Right forelimb (tissue), 1 donor: ENCODE measurements around the gene HOXB8.

Source experiments
- DNase-seq: peaks from one replicate; pipeline ENCODE4 v3.0.0-alpha.2; 2018

HOXB8 gene

DNA sequence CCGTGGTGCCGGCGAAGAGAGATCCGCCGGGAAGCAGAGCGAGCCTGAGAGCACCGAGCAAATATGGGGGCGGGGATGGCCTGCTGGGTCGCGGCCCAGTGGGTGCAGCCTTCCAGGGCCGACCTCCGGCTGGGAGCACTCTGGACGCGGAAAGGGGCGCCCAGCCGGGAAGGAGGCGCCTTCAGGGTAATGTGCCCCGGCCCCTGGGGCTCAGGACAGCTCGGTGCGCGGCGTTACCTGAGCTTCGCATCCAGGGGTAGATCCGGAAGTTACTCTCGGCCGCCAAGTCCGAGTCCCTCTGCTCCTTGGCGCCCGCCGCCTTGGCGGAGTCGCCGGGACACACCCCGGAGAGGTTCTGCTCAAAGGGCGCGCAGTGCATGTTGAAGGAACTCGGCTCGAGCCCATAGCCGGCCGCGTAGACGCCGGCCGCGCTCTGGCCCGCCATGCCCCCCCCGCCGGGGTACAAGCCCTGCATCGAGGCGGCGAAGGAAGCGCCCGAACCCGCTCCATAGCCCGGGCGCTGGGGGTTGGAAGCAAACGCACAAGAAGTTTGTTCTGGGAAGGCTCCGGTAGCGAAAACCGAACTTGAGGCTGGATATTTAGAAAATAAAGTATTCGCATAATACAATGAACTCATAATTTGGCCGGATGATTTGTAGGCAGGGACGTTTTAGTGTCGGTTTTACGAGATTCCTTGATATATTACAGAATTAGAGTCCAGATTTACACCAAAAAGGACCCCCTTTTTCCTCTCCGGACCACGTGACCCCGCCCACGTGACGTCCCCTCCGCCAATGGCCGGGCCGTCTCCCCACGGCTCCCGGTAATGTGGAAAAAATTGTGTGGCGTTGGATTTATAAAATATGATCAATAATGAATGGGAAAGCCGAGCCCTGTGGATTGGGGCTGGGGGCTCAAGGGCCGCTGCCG is 4.5 kb downstream of the HOXB8 start, which contains the start of gene HOXB7:
HOXB7 (minus strand) TSS at position 736 of the 930 bp plus-strand sequence; CDS start at position 637, 99 bp downstream.
- DNase-seq: no peak

DNA sequence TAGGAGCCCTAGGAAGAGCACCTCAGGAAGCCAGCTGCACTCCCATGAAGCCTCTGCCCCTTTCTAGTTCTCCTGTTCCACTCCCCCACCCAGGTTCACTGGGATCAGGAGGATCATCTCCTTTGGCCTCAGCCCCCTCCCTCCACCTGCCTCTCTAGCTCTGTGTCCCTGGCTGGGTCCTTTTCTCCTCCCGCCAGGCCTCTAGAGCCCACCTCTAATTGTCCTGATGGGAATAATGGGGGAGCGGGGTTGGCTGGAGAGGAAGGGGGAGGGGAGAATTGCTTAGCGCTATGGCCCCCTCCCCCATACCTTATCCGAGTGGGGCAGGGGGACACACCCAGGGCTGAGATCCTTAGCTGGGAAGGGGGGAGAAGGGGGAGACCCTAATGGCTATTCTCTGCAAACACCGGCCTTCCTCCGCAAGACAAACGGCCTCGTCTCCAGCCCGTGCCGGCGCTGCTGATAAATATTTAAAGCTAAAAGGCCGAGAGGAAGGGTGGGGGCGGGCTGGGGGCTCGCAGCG is 5.3 kb downstream of the HOXB8 start:
- no peak for DNase-seq

GRCh38 chr17:48609033-48609432 is 6.1 kb downstream of the HOXB8 start:
- no peak for DNase-seq

- no peak for DNase-seq
These were observed 6.6 kb downstream of the HOXB8 start for GRCh38 chr17:48608494-48608834.

DNA sequence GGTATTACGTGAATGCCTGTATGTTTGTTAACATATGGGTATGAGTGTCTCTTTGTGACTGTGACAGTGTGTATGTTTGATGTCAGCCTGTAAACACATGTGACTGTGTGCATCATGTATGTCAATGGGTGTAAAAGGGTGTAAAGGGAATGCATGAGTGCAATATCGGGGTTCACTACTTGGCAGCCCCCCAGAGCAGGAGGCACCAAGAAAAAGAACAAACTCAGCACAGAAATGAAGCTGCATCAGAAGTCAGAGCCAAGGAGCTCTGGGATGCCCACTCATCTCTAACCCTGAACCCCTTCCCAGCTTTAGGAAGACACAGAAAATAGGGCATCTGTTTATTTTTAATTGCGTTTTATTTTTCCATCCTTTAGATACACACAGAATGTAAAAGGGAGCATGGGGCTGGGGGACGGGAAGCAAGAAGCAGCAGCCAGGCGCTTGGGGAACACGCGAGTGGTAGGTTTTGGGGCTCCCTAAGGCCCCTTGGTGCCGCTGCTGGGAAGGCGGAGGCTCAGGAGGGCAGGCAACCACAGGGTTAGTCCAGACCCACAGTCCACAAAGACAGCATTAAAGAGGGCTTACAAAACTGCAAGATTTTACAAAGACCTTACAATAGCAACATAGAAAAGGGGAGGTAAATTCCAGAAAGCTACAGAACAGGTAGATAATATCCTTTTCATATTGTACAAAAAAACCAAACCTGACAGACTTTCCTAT is 8.0 kb downstream of the HOXB8 start:
- no peak for DNase-seq

DNA sequence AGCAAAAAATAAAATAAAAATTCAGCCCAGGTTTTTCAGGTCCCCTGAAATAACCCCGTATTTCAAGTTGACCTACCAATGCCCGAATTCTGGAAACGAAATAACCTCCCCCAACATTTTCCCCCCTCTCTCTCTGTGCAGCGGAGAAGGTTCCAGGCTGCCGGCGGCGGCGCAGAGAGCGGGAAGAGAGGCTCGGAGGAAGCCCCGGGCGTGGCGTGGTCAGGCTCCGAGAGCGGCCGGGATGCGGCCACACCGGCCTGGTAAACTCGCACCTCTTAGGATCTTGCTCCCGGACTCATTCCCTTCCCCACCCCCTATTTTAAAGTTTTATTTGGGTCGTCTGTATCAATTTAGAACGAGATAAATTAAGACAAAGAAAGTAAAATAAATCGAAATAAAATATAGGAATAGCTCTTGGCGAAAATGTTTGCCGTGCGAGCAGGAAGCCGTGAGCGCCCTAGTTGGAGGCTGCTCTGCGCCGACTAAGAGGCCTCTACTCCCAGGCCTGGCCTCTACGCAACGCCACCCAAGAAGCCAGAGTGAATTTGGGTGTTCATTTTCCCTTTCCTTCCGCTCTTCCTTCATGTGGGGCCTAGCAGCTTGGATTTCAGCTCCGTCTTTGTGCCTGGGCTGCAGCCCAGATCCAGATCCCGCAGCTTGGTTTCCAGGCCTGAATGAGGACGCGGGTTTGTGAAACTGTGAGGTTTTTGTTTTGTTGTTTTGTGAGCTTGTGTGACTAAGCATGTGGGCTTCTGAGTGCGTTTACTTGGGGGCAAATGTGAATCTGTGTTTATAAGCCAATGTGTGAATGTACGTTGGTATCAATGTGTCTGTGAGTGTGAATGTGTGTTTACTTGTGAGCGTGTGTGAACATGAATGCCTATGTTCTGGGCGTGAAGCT is 8.9 kb downstream of the HOXB8 start:
- DNase-seq: no peak

DNA sequence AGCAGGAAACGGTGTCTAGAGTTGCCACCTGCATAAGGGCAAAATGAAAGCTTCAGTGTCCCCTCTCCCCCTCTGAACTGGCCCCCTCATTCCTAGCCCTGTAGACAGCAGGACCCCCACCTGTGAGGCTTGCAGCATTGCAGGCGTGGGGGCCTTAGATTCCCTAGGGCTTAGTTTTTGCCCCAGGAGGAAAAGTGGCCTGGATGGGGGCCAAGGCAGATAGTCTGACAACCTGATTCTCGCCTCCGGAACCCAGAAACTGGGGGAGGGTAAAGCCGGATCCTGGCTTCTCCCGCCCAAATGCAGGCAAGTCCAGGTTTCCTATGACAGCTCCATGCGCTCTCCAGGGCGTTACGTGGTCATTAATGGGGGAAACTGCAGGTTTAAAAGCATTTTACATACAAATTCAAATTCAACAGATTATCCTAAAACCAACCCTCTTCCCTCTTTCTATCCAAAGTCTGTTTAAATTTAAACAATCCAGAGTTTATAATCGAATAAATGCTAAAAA is 9.6 kb downstream of the HOXB8 start:
- DNase-seq: no peak

- no peak for DNase-seq
These were observed 10.2 kb downstream of the HOXB8 start, which contains the start of gene HOXB6 for GRCh38 chr17:48604770-48605329. HOXB6 (minus strand) TSS chr17:48604986; CDS start chr17:48598150, 6,836 bp downstream.

DNA sequence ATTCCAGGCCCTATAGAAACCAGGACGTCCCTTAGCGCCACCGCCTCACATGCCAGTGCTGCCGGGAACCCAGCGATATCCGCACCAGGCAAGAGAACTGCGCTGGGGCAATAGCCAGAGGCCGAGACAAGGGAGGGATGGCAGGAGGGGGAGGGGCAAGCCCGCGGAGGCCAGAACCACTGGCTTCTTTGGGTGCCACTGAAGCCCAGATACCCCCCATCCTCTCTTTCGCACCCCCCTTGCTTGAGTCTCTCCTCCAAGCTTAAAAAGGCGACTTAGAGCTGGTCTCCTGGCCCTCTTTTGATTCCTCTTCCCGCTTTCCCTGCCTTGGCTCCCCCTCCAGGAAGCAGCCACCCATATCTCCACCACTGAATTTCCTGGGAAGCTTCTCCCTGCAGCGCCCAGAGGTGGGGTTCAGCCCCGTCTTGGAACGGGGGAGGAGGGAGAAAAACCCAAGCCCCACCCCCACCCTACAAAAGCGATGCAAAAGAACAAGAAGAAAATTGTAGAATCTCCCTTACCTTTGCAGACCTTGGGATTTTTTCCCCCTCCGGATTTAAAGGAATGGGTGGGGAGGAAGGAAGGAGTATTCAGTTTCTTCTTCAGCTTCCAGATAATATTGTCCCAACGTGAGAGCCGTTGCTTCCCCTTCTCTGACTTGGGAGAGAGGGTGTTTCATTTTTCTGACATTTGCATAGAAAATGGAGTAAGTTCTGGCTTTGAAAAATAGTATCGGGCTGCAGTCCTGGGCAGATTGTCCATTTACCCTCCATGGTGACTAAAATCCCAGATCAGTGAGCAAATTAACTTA is 10.9 kb downstream of the HOXB8 start:
- DNase-seq: no peak

DNA sequence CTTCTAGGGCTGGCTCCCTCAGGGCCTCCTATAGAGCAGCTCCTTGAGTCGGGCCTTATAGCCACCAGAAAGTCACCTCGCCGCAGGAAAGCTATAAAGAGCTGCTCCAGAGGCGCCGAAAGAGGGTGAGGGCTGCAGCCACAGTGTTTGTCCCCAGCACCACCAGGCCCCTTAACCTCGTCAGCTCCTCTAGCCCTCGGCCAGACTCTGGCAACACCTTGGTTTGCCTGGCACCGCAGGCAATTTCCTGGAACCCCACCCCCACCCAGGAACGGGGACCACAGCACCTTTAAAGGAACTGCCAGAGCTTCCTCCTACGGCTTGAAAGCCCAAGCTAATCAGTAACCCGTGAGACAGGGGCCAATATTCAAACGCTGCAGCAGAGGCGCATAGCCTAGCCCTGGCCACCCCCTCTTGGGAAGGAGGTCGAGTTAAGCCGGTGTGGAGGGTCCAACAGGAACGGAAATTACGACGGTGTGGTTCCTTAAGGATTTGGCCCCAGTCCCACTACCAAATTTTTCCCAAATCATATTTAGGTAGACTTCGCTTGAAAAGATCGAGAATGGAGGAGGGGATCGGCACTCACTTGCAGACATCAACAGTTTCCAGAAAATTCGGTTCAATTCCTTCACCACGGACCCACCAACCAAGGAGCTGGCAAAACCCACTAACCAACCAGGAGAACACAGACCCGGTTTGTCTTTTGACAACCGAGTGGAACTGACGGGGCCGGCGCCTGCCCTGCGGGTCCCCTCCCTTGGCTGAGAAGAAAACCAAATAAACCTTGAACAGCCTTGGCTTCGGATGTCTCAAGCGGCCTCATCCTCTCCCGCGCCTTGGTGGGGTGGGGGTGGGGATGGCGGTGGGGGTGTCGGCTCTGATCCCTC is 13.3 kb downstream of the HOXB8 start:
- DNase-seq: no peak

- DNase-seq: no peak
These were observed 13.9 kb downstream of the HOXB8 start for GRCh38 chr17:48601207-48601538.

GRCh38 chr17:48600244-48601098 is 14.6 kb downstream of the HOXB8 start:
- DNase-seq: no peak

DNA sequence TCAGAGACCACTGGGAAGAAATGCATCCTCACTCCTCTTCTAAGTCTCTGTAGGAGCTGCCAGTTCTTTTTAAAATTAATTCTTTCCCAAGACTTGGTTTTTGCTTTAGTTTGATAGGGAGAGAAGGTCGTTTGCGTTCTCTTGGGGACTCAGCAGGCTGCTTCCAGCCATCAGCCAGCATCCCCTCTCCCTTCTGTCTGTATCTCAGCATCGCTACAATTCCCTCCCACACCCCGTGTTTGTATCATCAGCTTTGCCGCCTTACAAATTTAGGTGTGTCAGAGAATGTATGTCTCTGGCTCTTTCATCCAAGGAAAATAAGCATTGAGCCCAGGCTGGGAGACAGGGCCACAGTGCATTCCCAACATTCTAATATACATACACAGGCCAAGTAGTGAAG is 15.7 kb downstream of the HOXB8 start:
- no peak for DNase-seq

GRCh38 chr17:48598736-48599135 is 16.4 kb downstream of the HOXB8 start:
- DNase-seq: no peak

GRCh38 chr17:48597778-48598631 is 17.1 kb downstream of the HOXB8 start:
- no peak for DNase-seq

DNA sequence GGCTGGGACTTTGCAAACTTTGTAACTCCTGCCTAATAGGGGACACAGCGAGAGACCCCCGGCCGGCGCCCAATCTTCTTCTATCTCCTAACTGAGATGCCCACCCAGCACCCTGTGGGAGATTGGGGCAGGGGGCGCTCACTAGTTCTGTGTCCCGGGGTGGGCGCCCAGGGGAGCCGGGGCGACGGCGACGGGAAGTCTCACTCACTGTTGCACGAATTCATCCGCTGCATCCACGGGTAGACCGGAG is 17.6 kb downstream of the HOXB8 start:
- no peak for DNase-seq

DNA sequence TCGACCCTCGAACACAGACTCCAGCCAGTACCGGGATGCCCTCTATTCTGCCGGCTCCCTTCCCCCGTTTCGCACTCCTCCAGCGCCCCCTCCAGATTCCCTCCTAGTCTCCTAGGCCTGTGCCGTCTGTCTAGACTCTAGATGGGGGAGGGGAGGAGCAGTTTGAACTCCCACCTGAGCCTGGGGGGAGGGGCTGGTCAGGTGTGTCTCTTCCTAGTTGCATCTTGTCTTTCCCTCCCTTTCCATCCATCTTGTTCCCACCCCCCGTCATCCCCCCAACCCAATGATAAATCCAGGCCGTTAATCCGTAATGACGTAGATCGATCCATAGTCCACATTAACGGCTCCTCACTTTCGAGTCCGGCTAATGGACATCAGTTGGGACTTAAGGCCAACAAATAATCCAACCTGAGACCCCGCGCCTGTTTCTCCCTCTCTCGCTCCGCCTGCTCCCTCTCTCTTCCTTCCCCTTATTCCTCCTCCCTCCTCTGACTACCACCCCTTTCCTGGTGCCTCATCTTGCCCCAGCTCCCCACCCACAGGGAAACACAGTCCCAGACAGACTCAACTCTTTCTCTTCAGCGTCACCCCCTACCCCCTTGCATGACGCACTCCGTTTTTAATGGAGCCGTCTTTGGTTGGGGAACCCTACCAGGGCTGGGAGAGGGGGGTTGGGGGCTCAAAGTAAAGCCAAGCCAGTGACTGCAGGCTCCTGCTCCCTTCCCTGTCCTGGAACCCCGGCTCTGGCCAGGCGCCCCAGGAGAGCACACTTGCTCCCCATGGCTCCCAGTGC is 18.2 kb downstream of the HOXB8 start:
- DNase-seq: no peak
